ENCODE data around the gene FH.

FH gene

GRCh38 chr1:241473026-241473425, 46.5 kb downstream of the FH start:
- Histone ChIP-seq H3K9me3 (ENCODE audit: control insufficient read depth, insufficient read depth, low read length) (no peaks in the 10 kb centered on the region), H3K36me3 (ENCODE audit: control insufficient read depth, insufficient read depth, low read length) (no peaks in the 10 kb centered on the region), H3K27me3 (ENCODE audit: control insufficient read depth, insufficient read depth, low read length) (no peaks in the 10 kb centered on the region), H3K9ac (ENCODE audit: low read depth, low read length) (no peak overlapping the region), H3K4me1 (ENCODE audit: control insufficient read depth, insufficient read depth, low read length) (no peaks in the 10 kb centered on the region), H3K4me3 (ENCODE audit: low read depth, low read length) (no peak overlapping the region)

DNA sequence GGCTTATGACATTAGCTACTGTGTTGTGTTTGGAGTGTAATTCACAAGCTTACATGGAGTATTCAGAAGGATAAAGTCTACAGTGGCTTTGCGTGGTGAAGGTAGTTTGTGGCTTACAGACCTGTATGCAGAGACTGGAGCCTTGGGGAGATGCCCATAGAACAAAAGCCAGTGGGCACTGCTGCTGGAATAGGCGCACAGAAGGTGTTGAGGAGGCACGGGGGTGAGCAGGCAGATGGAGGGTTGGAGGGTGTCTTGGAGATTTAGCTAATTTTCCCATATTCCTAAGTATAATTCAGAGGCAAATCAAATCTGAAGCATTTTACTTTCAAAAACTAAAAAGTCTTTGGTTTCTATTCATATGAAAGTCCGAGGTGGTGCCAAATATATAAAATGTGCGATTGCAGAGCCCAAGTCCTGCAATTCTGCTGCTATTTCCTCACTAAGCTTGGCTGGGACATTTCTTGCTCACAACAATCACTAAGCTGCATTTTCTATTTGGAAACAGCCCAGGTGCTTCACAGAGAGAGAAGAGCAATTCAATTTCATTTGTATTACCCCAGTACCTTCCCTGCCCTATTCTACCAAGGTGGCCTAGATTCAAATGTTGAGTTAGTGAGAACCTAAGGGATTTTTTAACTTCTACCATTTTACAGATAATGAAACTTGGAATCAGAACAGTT, 48.5 kb downstream of the FH start:
- Histone ChIP-seq H3K4me1 (ENCODE audit: control insufficient read depth, insufficient read depth, low read length) (no peaks in the 10 kb centered on the region), H3K36me3 (ENCODE audit: control insufficient read depth, insufficient read depth, low read length) (no peaks in the 10 kb centered on the region), H3K4me3 (ENCODE audit: low read depth, low read length) (no peak overlapping the region), H3K9ac (ENCODE audit: low read depth, low read length) (no peak overlapping the region), H3K9me3 (ENCODE audit: control insufficient read depth, insufficient read depth, low read length) (no peaks in the 10 kb centered on the region), H3K27me3 (ENCODE audit: control insufficient read depth, insufficient read depth, low read length) (no peaks in the 10 kb centered on the region)

- Histone ChIP-seq H3K9ac (ENCODE audit: low read depth, low read length) (no peak overlapping the region), H3K9me3 (ENCODE audit: control insufficient read depth, insufficient read depth, low read length) (no peaks in the 10 kb centered on the region), H3K4me3 (ENCODE audit: low read depth, low read length) (no peak overlapping the region), H3K27me3 (ENCODE audit: control insufficient read depth, insufficient read depth, low read length) (no peaks in the 10 kb centered on the region), H3K4me1 (ENCODE audit: control insufficient read depth, insufficient read depth, low read length) (no peaks in the 10 kb centered on the region), H3K36me3 (ENCODE audit: control insufficient read depth, insufficient read depth, low read length) (no peaks in the 10 kb centered on the region)
Observed at GRCh38 chr1:241470361-241470760, 49.2 kb downstream of the FH start.

GRCh38 chr1:241465673-241466072, 53.9 kb downstream of the FH start:
- Histone ChIP-seq H3K9me3 (ENCODE audit: control insufficient read depth, insufficient read depth, low read length) (no peaks in the 10 kb centered on the region), H3K36me3 (ENCODE audit: control insufficient read depth, insufficient read depth, low read length) (no peaks in the 10 kb centered on the region), H3K27me3 (ENCODE audit: control insufficient read depth, insufficient read depth, low read length) (no peaks in the 10 kb centered on the region), H3K4me1 (ENCODE audit: control insufficient read depth, insufficient read depth, low read length) (no peaks in the 10 kb centered on the region), H3K9ac (ENCODE audit: low read depth, low read length) (no peak overlapping the region), H3K4me3 (ENCODE audit: low read depth, low read length) (no peak overlapping the region)

DNA sequence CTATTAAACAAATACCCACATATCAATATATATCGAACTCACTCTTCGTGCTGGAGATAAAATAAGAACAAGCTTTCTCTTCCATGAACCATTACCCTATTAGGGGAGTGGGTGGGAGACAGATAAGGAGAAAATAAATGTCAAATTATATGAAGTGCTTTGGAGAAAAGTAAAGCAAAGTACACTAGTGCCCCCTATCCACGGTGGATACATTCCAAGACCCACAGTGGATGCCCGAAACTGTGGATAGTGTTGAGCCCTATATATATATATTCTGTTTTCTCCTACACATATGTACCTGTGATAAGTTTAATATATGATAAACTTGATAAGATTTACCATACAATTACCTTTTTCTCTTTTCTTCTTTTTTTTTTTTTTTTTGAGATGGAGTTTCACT, 54.6 kb downstream of the FH start:
- Histone ChIP-seq H3K36me3 (ENCODE audit: control insufficient read depth, insufficient read depth, low read length) (no peaks in the 10 kb centered on the region), H3K9me3 (ENCODE audit: control insufficient read depth, insufficient read depth, low read length) (no peaks in the 10 kb centered on the region), H3K4me3 (ENCODE audit: low read depth, low read length) (no peak overlapping the region), H3K4me1 (ENCODE audit: control insufficient read depth, insufficient read depth, low read length) (no peaks in the 10 kb centered on the region), H3K9ac (ENCODE audit: low read depth, low read length) (no peak overlapping the region), H3K27me3 (ENCODE audit: control insufficient read depth, insufficient read depth, low read length) (peaks cover 2% of the 10 kb centered on the region)

DNA sequence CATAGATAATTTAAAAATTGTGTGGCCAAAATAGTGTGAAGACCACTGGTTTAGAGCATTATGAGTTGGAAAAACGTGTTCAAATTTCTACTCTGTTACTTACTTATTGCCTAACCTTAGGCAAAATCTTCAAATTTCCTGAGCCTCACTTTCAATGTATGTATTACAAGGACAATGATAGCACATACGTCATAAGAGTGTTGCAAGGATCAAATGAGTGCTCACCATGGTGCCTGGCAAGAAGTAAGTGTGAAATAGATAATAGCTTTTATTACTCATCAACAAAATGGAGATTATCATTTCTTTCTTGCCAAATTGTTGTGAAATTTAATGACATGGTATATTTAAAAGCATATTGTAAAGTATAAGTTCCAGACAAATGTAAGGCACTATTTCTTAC, 57.2 kb downstream of the FH start:
- H3K36me3 ChIP-seq (ENCODE audit: control insufficient read depth, insufficient read depth, low read length), result no peaks in the 10 kb centered on the region
- H3K9ac ChIP-seq (ENCODE audit: low read depth, low read length), result no peak overlapping the region
- no peak overlapping the region for H3K4me3 ChIP-seq (ENCODE audit: low read depth, low read length)
- H3K9me3 ChIP-seq (ENCODE audit: control insufficient read depth, insufficient read depth, low read length), result no peaks in the 10 kb centered on the region
- peaks cover 22% of the 10 kb centered on the region for H3K27me3 ChIP-seq (ENCODE audit: control insufficient read depth, insufficient read depth, low read length)
- H3K4me1 ChIP-seq (ENCODE audit: control insufficient read depth, insufficient read depth, low read length), result no peaks in the 10 kb centered on the region

DNA sequence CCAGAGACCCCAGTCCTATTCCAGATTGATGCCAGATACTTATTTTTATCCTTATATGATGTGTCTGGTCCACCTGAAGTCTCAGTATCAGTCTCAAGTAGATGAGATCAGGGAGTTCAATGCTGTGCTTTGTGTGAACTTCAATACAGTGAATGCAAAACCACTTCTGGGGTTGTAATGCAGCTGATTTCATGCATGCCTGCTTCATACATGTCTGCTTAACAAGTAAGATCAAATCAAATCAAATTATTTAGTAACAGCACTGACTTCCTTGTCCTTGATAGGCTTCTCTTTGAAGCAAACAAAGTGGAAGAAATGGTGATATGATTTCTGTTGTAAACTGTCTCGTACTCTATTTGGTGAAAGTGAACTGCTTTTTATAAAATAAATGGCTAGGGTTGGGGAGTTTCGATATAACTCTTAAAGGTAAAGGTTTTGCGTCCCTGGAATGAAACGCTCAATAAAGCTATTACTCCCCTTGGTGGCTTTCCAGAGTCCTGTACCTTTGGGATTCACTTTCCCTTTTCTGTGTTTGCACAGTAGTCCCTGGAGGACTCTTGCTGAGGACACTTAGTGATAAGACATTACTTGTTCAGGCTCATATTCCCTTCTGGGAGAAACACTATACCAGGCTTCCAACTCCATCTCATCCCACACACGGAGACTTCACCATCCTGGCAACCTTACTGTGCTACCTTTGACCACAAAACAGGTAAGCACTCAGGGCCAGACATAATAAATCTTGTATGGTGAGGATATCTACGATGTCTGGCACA, 59.3 kb downstream of the FH start:
- no peak overlapping the region for H3K4me3 ChIP-seq (ENCODE audit: low read depth, low read length)
- H3K4me1 ChIP-seq (ENCODE audit: control insufficient read depth, insufficient read depth, low read length), result peaks cover 2% of the 10 kb centered on the region
- no peak overlapping the region for H3K9ac ChIP-seq (ENCODE audit: low read depth, low read length)
- peaks cover 41% of the 10 kb centered on the region for H3K27me3 ChIP-seq (ENCODE audit: control insufficient read depth, insufficient read depth, low read length)
- H3K9me3 ChIP-seq (ENCODE audit: control insufficient read depth, insufficient read depth, low read length), result no peaks in the 10 kb centered on the region
- no peaks in the 10 kb centered on the region for H3K36me3 ChIP-seq (ENCODE audit: control insufficient read depth, insufficient read depth, low read length)

- H3K9ac ChIP-seq (ENCODE audit: low read depth, low read length), result no peak overlapping the region
- H3K27me3 ChIP-seq (ENCODE audit: control insufficient read depth, insufficient read depth, low read length), result peaks cover 41% of the 10 kb centered on the region
- H3K4me3 ChIP-seq (ENCODE audit: low read depth, low read length), result no peak overlapping the region
- no peaks in the 10 kb centered on the region for H3K9me3 ChIP-seq (ENCODE audit: control insufficient read depth, insufficient read depth, low read length)
- H3K4me1 ChIP-seq (ENCODE audit: control insufficient read depth, insufficient read depth, low read length), result peaks cover 2% of the 10 kb centered on the region
- no peaks in the 10 kb centered on the region for H3K36me3 ChIP-seq (ENCODE audit: control insufficient read depth, insufficient read depth, low read length)
Observed at GRCh38 chr1:241459186-241459802, 60.3 kb downstream of the FH start.

GRCh38 chr1:241457421-241457820, 62.1 kb downstream of the FH start:
- Histone ChIP-seq H3K4me1 (ENCODE audit: control insufficient read depth, insufficient read depth, low read length) (peaks cover 2% of the 10 kb centered on the region), H3K9ac (ENCODE audit: low read depth, low read length) (no peak overlapping the region), H3K36me3 (ENCODE audit: control insufficient read depth, insufficient read depth, low read length) (no peaks in the 10 kb centered on the region), H3K9me3 (ENCODE audit: control insufficient read depth, insufficient read depth, low read length) (no peaks in the 10 kb centered on the region), H3K4me3 (ENCODE audit: low read depth, low read length) (no peak overlapping the region), H3K27me3 (ENCODE audit: control insufficient read depth, insufficient read depth, low read length) (peaks cover 41% of the 10 kb centered on the region)

- Histone ChIP-seq H3K4me3 (ENCODE audit: low read depth, low read length) (no peak overlapping the region), H3K9ac (ENCODE audit: low read depth, low read length) (no peak overlapping the region), H3K4me1 (ENCODE audit: control insufficient read depth, insufficient read depth, low read length) (peaks cover 2% of the 10 kb centered on the region), H3K9me3 (ENCODE audit: control insufficient read depth, insufficient read depth, low read length) (no peaks in the 10 kb centered on the region), H3K27me3 (ENCODE audit: control insufficient read depth, insufficient read depth, low read length) (peaks cover 41% of the 10 kb centered on the region), H3K36me3 (ENCODE audit: control insufficient read depth, insufficient read depth, low read length) (no peaks in the 10 kb centered on the region)
Observed at GRCh38 chr1:241456743-241457142, 62.8 kb downstream of the FH start.

DNA sequence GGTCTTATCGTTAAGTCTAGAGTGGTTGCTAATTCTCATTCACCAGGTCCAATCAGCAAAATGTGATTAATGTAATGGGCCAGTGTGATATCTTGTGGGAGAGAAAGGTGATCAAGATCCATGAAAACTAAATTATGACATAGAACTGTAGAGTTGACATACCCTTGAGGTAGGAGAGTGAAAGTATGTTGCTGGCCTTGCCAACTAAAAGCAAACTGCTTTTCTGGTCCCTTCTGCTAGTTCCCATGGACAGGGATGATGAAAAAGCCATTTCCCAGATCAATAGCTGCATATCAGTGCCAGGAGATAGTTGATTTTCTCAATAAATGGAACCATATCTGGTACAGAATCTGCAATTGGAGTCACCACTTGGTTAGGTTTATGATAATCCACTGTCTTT, 65.8 kb downstream of the FH start:
- Histone ChIP-seq H3K9me3 (ENCODE audit: control insufficient read depth, insufficient read depth, low read length) (no peaks in the 10 kb centered on the region), H3K27me3 (ENCODE audit: control insufficient read depth, insufficient read depth, low read length) (peaks cover 28% of the 10 kb centered on the region), H3K9ac (ENCODE audit: low read depth, low read length) (no peak overlapping the region), H3K36me3 (ENCODE audit: control insufficient read depth, insufficient read depth, low read length) (no peaks in the 10 kb centered on the region), H3K4me1 (ENCODE audit: control insufficient read depth, insufficient read depth, low read length) (peaks cover 2% of the 10 kb centered on the region), H3K4me3 (ENCODE audit: low read depth, low read length) (no peak overlapping the region)

GRCh38 chr1:241451956-241452355, 67.6 kb downstream of the FH start:
- no peak overlapping the region for H3K4me3 ChIP-seq (ENCODE audit: low read depth, low read length)
- no peaks in the 10 kb centered on the region for H3K9me3 ChIP-seq (ENCODE audit: control insufficient read depth, insufficient read depth, low read length)
- H3K4me1 ChIP-seq (ENCODE audit: control insufficient read depth, insufficient read depth, low read length), result no peaks in the 10 kb centered on the region
- H3K9ac ChIP-seq (ENCODE audit: low read depth, low read length), result no peak overlapping the region
- H3K36me3 ChIP-seq (ENCODE audit: control insufficient read depth, insufficient read depth, low read length), result no peaks in the 10 kb centered on the region
- H3K27me3 ChIP-seq (ENCODE audit: control insufficient read depth, insufficient read depth, low read length), result peaks cover 14% of the 10 kb centered on the region
